Measurements from ENCODE around the gene MMD. TPM values are rescaled to one million over a fixed set of nuclear protein-coding genes. Genes with fewer than 3 reads are reported as not detected.

Gene MMD
- total RNA-seq, 1 experiment from 2014 or later = 26.9 TPM

DNA sequence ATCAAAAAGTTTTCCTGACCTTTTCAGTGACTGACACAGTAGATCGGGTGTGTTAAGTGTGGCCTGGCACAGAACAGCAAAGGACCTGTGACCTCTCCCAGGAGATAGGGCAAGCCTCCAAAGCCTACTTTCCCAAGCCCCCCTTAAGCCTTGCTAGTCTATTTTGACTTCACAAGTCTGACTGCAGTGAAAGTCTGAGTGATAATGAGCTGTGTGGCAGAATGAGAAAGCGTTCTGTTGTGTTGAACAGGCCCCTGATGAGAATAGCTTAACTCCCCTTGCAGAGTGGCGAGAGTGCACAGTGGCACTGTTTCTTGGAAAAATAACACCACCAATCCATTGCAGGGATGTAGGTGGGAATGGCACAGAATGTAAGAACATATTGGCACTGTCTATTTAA, 32.8 kb downstream of the MMD start:
- Histone ChIP-seq H3K9me3 (ENCODE audit: control insufficient read depth, insufficient read depth, low read depth, low read length) (no peaks in the 10 kb centered on the region), H3K4me3 (ENCODE audit: low read depth in 2 of 2, low read length in 2 of 2) (no peak overlapping the region), H3K36me3 (ENCODE audit: control insufficient read depth, insufficient read depth, low read length) (no peaks in the 10 kb centered on the region), H3K4me1 (ENCODE audit: control insufficient read depth, insufficient read depth, low read length) (no peaks in the 10 kb centered on the region), H3K27ac (ENCODE audit: low read length) (no peak overlapping the region), H3K27me3 (ENCODE audit: control insufficient read depth, insufficient read depth, low read length) (no peaks in the 10 kb centered on the region)
- no peak for DNase-seq (ENCODE audit: low read depth, low spot score)
- ATAC-seq = no peak
- TF ChIP-seq, protein P1, sequence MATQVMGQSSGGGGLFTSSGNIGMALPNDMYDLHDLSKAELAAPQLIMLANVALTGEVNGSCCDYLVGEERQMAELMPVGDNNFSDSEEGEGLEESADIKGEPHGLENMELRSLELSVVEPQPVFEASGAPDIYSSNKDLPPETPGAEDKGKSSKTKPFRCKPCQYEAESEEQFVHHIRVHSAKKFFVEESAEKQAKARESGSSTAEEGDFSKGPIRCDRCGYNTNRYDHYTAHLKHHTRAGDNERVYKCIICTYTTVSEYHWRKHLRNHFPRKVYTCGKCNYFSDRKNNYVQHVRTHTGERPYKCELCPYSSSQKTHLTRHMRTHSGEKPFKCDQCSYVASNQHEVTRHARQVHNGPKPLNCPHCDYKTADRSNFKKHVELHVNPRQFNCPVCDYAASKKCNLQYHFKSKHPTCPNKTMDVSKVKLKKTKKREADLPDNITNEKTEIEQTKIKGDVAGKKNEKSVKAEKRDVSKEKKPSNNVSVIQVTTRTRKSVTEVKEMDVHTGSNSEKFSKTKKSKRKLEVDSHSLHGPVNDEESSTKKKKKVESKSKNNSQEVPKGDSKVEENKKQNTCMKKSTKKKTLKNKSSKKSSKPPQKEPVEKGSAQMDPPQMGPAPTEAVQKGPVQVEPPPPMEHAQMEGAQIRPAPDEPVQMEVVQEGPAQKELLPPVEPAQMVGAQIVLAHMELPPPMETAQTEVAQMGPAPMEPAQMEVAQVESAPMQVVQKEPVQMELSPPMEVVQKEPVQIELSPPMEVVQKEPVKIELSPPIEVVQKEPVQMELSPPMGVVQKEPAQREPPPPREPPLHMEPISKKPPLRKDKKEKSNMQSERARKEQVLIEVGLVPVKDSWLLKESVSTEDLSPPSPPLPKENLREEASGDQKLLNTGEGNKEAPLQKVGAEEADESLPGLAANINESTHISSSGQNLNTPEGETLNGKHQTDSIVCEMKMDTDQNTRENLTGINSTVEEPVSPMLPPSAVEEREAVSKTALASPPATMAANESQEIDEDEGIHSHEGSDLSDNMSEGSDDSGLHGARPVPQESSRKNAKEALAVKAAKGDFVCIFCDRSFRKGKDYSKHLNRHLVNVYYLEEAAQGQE (IDR thresholded peaks at IDR 0.05; ENCODE audit: insufficient read depth in 1 of 2, low read depth in 2 of 2, low read length in 1 of 2) = no peak
- TF ChIP-seq POLR2AphosphoS5 (IDR thresholded peaks at IDR 0.05; ENCODE audit: low read depth, low read length) = no peak
- TF ChIP-seq, protein P2, sequence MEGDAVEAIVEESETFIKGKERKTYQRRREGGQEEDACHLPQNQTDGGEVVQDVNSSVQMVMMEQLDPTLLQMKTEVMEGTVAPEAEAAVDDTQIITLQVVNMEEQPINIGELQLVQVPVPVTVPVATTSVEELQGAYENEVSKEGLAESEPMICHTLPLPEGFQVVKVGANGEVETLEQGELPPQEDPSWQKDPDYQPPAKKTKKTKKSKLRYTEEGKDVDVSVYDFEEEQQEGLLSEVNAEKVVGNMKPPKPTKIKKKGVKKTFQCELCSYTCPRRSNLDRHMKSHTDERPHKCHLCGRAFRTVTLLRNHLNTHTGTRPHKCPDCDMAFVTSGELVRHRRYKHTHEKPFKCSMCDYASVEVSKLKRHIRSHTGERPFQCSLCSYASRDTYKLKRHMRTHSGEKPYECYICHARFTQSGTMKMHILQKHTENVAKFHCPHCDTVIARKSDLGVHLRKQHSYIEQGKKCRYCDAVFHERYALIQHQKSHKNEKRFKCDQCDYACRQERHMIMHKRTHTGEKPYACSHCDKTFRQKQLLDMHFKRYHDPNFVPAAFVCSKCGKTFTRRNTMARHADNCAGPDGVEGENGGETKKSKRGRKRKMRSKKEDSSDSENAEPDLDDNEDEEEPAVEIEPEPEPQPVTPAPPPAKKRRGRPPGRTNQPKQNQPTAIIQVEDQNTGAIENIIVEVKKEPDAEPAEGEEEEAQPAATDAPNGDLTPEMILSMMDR (IDR thresholded peaks at IDR 0.05) = no peak
- TF ChIP-seq TCF7L2 (IDR thresholded peaks at IDR 0.05; ENCODE audit: low read depth, low read length) = no peak
- no peak for TF ChIP-seq SIN3A (IDR thresholded peaks at IDR 0.05; ENCODE audit: borderline replicate concordance, insufficient read depth, low read depth, low read length)
- in situ Hi-C loops (cut with HindIII; ENCODE audit: low pct_unique_long_range_greater_than_20kb, low sequenced_read_pairs) = no loop called here
- POLR2A ChIA-PET = interaction anchor here (0.6 kb wide), 1 partner anchor 53 kb away, joined by 4 read pairs; no protein-coding TSS in a partner anchor
- intact Hi-C loops (cut with micrococcal nuclease; ENCODE audit: unreplicated experiment) = no loop called here
- no TSS peak for BruUV-seq (replicated peaks)
- CTCF ChIA-PET = no interaction called here

DNA sequence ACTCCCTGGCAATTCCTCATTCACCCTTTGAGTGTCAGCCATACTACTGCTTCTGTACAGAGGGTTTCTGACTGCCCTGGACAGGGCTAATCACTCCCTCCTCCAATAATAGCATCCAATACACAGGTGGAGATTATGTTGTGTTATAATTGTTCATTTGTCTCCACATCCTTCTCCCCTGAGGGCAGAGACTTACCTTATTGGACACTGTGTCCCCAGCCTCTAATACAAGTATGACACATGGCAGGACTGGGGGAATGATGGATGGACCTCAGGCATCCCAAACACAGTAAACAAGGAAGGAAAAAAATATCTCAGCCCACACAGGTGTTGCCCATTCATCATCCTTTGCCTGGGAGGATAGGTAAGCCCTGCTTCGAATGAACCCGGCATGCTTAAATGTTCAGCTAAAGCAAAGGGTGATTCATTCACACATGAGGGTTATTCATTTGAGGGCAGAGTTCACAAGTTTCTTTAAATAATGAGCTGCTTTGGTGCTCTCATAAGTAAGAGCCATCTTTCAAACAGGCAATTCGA, 34.8 kb downstream of the MMD start:
- Histone ChIP-seq H3K9me3 (ENCODE audit: control insufficient read depth, insufficient read depth, low read depth, low read length) (no peaks in the 10 kb centered on the region), H3K4me1 (ENCODE audit: control insufficient read depth, insufficient read depth, low read length) (no peaks in the 10 kb centered on the region), H3K36me3 (ENCODE audit: control insufficient read depth, insufficient read depth, low read length) (no peaks in the 10 kb centered on the region), H3K4me3 (ENCODE audit: low read depth in 2 of 2, low read length in 2 of 2) (no peak overlapping the region), H3K27me3 (ENCODE audit: control insufficient read depth, insufficient read depth, low read length) (no peaks in the 10 kb centered on the region), H3K27ac (ENCODE audit: low read length) (no peak overlapping the region)
- no peak for DNase-seq (ENCODE audit: low read depth, low spot score)
- intact Hi-C loops (cut with micrococcal nuclease; ENCODE audit: unreplicated experiment) (no loop called here), in situ Hi-C loops (cut with HindIII; ENCODE audit: low pct_unique_long_range_greater_than_20kb, low sequenced_read_pairs) (no loop called here)
- TF ChIP-seq SIN3A (IDR thresholded peaks at IDR 0.05; ENCODE audit: borderline replicate concordance, insufficient read depth, low read depth, low read length) (no peak), TCF7L2 (IDR thresholded peaks at IDR 0.05; ENCODE audit: low read depth, low read length) (no peak), POLR2AphosphoS5 (IDR thresholded peaks at IDR 0.05; ENCODE audit: low read depth, low read length) (no peak)
- TF ChIP-seq, protein P2 (IDR thresholded peaks at IDR 0.05) = no peak
- TF ChIP-seq, protein P1 (IDR thresholded peaks at IDR 0.05; ENCODE audit: insufficient read depth in 1 of 2, low read depth in 2 of 2, low read length in 1 of 2) = no peak
- BruUV-seq (replicated peaks) = no TSS peak
- CTCF ChIA-PET = no interaction called here
- no peak for ATAC-seq
- POLR2A ChIA-PET = no interaction called here
